GM12872 (cell line): ENCODE measurements around the gene PCARE.

Source experiments
- CTCF ChIP-seq: IDR thresholded peaks from 3 replicates; pipeline ENCODE4 v1.5.1; 2011; ENCODE audit warnings: low read depth, mild to moderate bottlenecking, low read length, moderate library complexity; ENCODE audit not compliant: insufficient read depth

PCARE gene

GRCh38 chr2:29031046-29031445, 43.3 kb downstream of the PCARE start:
- no peak for TF ChIP-seq CTCF

- no peak for TF ChIP-seq CTCF
Measured at GRCh38 chr2:29025711-29026110, 48.6 kb downstream of the PCARE start.

GRCh38 chr2:29024882-29025430, 49.4 kb downstream of the PCARE start:
- TF ChIP-seq CTCF = no peak

GRCh38 chr2:29023188-29023587, 51.1 kb downstream of the PCARE start:
- TF ChIP-seq CTCF = no peak

GRCh38 chr2:29022679-29023078, 51.6 kb downstream of the PCARE start:
- TF ChIP-seq CTCF = no peak

- no peak for TF ChIP-seq CTCF
Measured at GRCh38 chr2:29021886-29022285, 52.4 kb downstream of the PCARE start.

GRCh38 chr2:29017716-29018435, 56.4 kb downstream of the PCARE start:
- TF ChIP-seq CTCF = no peak
